GM18508 (cell line): Measurements from ENCODE around the gene HOXD3.

Experiments
- ATAC-seq: cut with Tn5 transposase; IDR thresholded peaks from one replicate; pipeline ENCODE4 v1.9.1; 2021; ENCODE audit warnings: moderate number of reproducible peaks; ENCODE audit not compliant: insufficient read depth, unreplicated experiment

Gene HOXD3

DNA sequence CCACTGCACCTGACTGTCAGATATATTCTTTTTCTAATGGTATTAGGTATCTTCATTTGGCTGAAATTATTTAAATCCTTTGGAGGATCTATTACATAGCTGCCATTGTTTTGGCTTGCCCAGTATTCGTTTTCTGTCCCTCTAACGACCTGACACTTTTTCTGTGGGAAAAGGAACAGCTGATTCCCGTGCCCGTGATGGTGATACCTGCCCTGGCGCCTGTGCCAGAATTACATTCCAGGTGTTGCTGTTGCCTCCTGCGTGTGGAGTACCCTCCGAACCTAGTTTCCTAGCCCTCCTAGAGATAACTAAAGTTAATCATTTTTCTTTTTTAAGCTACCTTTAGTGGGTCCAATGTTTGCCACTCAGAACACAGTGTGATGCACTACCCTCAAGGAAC, 45.4 kb downstream of the HOXD3 start:
- ATAC-seq, result no peak

DNA sequence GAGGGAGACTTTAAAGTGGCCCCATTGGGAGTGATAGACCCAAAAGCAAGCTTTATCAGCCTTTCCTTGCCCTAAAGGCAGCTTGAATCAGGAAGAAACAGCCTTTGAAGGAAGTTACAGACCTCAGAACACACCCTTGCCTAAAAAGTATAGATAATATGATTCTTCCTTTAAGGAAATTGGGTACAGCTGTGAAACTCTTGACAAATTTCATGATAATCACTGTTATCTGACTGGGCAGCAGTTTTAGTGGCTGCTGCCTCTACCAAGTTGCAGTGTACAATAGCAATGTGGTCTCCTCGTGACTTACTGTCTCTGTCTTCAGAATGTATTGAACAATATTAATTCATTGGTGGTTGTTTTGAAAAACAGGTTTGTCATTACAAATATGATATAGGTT, 48.0 kb downstream of the HOXD3 start:
- no peak for ATAC-seq

DNA sequence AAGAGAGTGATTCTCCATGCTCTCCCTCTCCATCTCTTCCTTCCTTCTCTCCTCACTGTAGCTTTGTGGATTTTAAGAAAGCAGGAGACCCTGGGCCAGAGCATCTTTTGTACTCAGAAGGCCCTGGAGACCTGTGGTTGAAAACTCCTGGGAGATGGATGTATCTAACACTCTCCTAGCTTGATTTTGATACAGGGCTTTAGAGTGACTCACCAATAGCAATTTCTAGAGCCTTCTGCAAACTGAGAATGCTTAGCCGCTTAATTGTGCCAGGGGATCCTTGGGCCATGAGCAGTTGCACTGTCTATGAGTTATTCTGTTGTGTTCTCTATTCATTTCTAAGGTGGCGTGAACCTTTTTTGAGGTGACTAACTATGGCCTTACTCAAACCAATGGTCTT, 49.0 kb downstream of the HOXD3 start:
- no peak for ATAC-seq

DNA sequence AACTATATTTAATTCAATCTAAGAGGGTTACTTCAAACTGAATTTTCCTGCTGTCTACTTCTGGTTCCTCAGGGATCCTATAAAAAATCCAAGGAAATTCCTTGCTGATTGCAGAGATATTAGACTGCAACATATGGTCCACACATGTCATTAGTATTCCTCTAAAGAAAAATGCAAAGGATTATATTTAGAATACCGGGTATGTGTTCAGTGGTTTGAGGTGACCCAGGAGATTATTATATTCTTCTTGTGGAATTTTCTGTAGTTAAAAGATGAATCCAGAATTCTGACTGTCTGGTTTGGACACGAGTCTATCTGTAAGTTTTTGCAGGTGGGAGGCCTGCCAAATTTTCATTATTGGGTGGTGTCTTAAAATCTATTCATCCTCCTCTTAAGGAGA, 49.6 kb downstream of the HOXD3 start:
- ATAC-seq, result no peak

DNA sequence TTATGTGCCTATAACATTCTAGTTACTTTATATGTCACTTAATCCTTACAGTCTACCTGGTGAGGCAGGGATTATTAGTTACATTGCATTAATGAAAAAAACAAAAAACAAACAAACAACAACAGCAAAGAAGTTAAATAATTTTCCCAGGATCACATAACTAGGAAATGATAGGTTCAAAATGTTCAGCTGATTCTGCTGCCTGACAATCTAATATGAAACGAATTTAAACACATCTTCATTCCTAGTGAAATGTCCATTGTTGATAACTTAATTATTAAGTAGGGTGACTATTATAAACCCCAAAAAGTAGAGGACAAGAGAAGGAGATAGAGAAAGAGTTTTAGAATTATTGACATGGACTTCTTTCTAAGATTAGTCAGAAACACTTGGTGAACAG, 54.0 kb downstream of the HOXD3 start:
- no peak for ATAC-seq

DNA sequence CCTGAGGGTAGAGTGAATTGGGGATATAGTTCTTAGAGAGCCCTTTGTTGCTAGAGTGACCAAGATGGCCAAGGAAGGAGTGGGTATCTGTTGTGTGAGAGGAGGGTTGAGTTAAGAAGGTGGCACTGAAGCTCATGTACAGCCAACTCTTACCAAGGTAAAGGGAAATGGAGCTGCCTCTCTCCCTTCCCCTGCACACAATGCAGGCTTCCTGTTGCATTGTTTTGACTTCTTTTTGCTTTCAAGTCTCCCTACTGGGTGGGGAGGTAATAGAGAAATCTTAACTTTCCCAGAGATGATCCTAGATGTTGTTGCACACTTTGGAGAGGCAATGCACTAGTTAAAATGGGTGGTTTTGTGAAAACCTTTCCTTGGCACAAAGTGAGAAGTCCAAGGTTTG, 55.2 kb downstream of the HOXD3 start:
- ATAC-seq, result no peak

DNA sequence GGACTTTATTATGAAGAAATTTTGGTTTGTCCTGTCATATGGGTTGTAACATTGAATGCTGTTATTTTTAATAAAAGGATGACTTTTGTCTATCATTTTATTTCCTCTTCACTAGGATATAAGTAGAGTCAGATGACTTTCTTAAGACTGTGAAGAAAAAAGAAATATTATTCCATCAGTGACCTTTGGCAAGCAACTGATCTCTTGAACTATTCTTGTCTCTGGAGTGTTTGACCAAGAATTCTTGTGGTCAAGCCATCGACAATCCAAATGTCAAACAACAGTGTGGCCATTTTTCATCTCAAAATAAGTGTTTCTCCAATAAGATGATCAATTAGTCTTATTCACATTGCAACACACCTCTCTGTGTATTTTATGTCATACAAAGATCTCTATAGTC, 56.3 kb downstream of the HOXD3 start:
- no peak for ATAC-seq
